ENCODE data around the gene ABCD2. TPM values are rescaled to one million over a fixed set of nuclear protein-coding genes. Genes with fewer than 3 reads are reported as not detected.

The ABCD2 gene
- total and polyA plus RNA-seq, 4 donors = under 0.01 to 0.25 (median 0.05) TPM; not detected in 1

DNA sequence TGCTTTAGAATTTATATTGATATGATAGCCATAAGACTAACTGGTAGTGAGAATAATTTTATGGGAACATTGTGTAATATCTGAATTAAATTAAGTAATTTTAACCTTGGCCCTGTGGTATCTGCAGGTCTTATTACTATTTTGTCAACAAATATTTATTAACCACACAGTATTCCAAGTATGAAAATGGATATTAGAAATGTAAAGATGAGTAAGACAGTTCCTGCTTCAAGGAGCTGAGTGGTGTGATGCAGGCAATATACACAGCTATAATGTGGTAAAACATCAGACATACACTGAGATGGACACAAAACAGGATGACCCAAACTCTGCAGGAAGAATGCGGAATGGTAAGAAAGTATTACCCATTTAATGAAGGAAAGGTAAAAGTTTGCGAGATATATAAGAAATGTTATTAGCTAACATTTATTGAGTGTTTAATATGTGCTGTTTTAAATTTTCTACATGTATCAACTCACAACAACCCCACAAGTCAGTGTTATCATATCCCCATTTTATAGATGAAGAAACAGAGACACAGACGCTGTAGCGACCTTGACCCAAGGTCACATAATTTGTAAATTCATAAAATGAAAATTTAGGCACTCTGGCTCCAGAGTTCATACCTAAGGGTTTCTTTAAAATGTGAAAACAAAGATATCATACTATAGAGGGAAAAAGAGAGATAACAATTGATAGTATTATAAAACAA lies 12.7 kb downstream of the ABCD2 start (continued):
- TF ChIP-seq, protein P1, sequence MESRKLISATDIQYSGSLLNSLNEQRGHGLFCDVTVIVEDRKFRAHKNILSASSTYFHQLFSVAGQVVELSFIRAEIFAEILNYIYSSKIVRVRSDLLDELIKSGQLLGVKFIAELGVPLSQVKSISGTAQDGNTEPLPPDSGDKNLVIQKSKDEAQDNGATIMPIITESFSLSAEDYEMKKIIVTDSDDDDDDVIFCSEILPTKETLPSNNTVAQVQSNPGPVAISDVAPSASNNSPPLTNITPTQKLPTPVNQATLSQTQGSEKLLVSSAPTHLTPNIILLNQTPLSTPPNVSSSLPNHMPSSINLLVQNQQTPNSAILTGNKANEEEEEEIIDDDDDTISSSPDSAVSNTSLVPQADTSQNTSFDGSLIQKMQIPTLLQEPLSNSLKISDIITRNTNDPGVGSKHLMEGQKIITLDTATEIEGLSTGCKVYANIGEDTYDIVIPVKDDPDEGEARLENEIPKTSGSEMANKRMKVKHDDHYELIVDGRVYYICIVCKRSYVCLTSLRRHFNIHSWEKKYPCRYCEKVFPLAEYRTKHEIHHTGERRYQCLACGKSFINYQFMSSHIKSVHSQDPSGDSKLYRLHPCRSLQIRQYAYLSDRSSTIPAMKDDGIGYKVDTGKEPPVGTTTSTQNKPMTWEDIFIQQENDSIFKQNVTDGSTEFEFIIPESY (IDR thresholded peaks at IDR 0.05) = no peak

DNA sequence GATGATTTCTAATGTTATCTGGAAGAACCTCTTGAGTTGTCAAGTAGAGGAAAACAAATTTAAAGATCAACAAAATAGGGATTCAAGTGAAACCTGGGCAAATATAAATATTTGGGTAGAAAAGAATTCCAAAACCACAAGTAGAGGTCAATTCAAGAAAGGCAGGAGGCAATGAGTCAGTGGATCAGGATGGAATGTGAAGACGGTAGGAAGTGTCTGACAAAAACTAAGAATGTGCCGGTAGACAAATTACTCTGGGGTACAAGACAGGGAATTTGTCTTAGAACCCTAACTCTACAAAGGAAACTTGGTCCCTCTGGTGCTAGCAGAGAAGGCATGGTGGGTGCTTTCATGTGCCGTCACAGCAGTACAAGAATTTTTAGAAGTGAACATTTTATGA lies 13.6 kb downstream of the ABCD2 start:
- Histone ChIP-seq H3K4me1 (ENCODE audit: control insufficient read depth in 4 of 4, insufficient read depth in 4 of 4, low read length in 3 of 4) (no peaks in the 10 kb centered on the region), H3K27me3 (ENCODE audit: control insufficient read depth in 4 of 4, insufficient read depth in 4 of 4, low read length in 3 of 4) (no peaks in the 10 kb centered on the region), H3K27ac (ENCODE audit: low read depth in 1 of 2, low read length in 2 of 2) (no peak overlapping the region), H3K9ac (ENCODE audit: low read depth in 1 of 2, low read length in 2 of 2) (no peak overlapping the region), H3K4me3 (ENCODE audit: low read depth in 1 of 3, low read length in 3 of 3) (no peak overlapping the region), H3K9me3 (ENCODE audit: control insufficient read depth in 4 of 4, low read length in 3 of 4) (no peaks in the 10 kb centered on the region), H3K36me3 (ENCODE audit: control insufficient read depth in 4 of 4, insufficient read depth in 3 of 4, low read depth in 1 of 4, low read length in 3 of 4) (no peaks in the 10 kb centered on the region)
- DNase-seq (ENCODE audit: low spot score) = no peak
- WGBS = 84% methylated on average over 3 of the region's 3 CpGs
- TF ChIP-seq SP1 (IDR thresholded peaks at IDR 0.05) = no peak
- no peak for TF ChIP-seq YY1 (IDR thresholded peaks at IDR 0.05)
- no peak for TF ChIP-seq NR2F2 (IDR thresholded peaks at IDR 0.05)
- TF ChIP-seq JUND (IDR thresholded peaks at IDR 0.05) = no peak
- no peak for TF ChIP-seq TAF1 (conservative IDR thresholded peaks at IDR 0.05)
- TF ChIP-seq RAD21 (IDR thresholded peaks at IDR 0.05) = no peak

DNA sequence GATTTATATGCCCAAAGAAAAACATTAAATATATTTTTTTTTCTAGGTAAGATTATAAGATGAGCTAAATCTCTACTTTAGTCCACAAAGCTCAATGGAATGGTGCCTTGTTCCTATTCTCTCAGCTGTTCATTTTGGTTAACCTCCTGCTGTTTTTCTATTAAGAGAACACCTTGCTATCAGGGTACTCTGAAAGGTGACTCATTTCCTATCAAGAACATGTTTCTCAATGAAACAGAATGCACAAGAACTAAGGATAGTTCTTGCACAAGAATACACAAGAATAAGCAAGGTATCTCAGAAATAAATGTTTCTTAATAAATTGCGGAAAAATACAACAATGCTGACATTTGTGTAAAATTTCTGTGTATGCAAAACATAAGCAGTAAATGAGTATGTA lies 14.1 kb downstream of the ABCD2 start:
- no peaks in the 10 kb centered on the region for H3K27me3 ChIP-seq (ENCODE audit: control insufficient read depth in 4 of 4, insufficient read depth in 4 of 4, low read length in 3 of 4)
- H3K4me3 ChIP-seq (ENCODE audit: low read depth in 1 of 3, low read length in 3 of 3) = no peak overlapping the region
- WGBS = 98% methylated on average over 1 of the region's 1 CpG
- no peak for DNase-seq (ENCODE audit: low spot score)
- TF ChIP-seq, protein P2, sequence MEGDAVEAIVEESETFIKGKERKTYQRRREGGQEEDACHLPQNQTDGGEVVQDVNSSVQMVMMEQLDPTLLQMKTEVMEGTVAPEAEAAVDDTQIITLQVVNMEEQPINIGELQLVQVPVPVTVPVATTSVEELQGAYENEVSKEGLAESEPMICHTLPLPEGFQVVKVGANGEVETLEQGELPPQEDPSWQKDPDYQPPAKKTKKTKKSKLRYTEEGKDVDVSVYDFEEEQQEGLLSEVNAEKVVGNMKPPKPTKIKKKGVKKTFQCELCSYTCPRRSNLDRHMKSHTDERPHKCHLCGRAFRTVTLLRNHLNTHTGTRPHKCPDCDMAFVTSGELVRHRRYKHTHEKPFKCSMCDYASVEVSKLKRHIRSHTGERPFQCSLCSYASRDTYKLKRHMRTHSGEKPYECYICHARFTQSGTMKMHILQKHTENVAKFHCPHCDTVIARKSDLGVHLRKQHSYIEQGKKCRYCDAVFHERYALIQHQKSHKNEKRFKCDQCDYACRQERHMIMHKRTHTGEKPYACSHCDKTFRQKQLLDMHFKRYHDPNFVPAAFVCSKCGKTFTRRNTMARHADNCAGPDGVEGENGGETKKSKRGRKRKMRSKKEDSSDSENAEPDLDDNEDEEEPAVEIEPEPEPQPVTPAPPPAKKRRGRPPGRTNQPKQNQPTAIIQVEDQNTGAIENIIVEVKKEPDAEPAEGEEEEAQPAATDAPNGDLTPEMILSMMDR (IDR thresholded peaks at IDR 0.05; ENCODE audit: low read depth, low read length, missing input control) = no peak
- TF ChIP-seq NR2F2 (IDR thresholded peaks at IDR 0.05) (no peak), EGR1 (IDR thresholded peaks at IDR 0.05; ENCODE audit: low read depth in 2 of 2) (no peak), SP1 (IDR thresholded peaks at IDR 0.05) (no peak), HNF4A (conservative IDR thresholded peaks at IDR 0.05) (no peak)
- TF ChIP-seq, protein P3, sequence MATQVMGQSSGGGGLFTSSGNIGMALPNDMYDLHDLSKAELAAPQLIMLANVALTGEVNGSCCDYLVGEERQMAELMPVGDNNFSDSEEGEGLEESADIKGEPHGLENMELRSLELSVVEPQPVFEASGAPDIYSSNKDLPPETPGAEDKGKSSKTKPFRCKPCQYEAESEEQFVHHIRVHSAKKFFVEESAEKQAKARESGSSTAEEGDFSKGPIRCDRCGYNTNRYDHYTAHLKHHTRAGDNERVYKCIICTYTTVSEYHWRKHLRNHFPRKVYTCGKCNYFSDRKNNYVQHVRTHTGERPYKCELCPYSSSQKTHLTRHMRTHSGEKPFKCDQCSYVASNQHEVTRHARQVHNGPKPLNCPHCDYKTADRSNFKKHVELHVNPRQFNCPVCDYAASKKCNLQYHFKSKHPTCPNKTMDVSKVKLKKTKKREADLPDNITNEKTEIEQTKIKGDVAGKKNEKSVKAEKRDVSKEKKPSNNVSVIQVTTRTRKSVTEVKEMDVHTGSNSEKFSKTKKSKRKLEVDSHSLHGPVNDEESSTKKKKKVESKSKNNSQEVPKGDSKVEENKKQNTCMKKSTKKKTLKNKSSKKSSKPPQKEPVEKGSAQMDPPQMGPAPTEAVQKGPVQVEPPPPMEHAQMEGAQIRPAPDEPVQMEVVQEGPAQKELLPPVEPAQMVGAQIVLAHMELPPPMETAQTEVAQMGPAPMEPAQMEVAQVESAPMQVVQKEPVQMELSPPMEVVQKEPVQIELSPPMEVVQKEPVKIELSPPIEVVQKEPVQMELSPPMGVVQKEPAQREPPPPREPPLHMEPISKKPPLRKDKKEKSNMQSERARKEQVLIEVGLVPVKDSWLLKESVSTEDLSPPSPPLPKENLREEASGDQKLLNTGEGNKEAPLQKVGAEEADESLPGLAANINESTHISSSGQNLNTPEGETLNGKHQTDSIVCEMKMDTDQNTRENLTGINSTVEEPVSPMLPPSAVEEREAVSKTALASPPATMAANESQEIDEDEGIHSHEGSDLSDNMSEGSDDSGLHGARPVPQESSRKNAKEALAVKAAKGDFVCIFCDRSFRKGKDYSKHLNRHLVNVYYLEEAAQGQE (IDR thresholded peaks at IDR 0.05) = no peak
- H3K36me3 ChIP-seq (ENCODE audit: control insufficient read depth in 4 of 4, insufficient read depth in 3 of 4, low read depth in 1 of 4, low read length in 3 of 4) = no peaks in the 10 kb centered on the region
- H3K9ac ChIP-seq (ENCODE audit: low read depth in 1 of 2, low read length in 2 of 2) = no peak overlapping the region
- no peaks in the 10 kb centered on the region for H3K9me3 ChIP-seq (ENCODE audit: control insufficient read depth in 4 of 4, low read length in 3 of 4)
- no peak overlapping the region for H3K27ac ChIP-seq (ENCODE audit: low read depth in 1 of 2, low read length in 2 of 2)
- no peaks in the 10 kb centered on the region for H3K4me1 ChIP-seq (ENCODE audit: control insufficient read depth in 4 of 4, insufficient read depth in 4 of 4, low read length in 3 of 4)

All from liver (tissue), 9 donors.